ENCODE data around the gene GSG1. TPM values are rescaled to one million over a fixed set of nuclear protein-coding genes. Genes with fewer than 3 reads are reported as not detected.
"Not testable (repeated sequence)": the region's sequence is repeated elsewhere in the genome, so short reads cannot be mapped to it uniquely, and the experiment has no call there.

The GSG1 gene
- polyA plus RNA-seq, 1 donor: 1.6 TPM

DNA sequence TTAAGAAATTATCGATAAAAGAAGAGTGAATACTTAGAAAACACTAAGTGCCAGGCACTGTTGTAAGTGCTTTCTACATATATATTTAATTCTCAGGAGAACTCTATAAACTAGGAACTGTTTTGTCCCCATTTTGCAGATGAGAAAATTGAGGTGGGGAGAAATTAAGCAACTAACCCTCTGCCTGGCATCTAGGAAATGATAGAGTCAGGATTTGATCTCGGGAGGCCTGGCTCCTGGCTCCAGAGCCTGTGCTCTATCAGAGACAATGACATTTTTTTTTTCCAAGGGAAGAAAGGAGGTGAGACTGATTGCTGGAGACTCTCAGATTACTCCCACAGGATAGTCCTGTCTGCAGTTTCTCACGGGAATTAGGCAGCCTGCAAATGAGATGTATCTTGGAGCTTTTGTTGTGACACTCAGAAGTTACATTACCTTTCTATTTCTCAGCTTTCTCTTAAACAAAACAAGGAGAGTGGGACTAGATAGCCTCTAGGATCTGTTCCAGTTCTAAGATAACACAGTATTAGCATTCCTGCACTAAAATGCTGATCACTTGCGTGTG lies 60.7 kb downstream of the GSG1 start:
- no peak overlapping the region for H3K4me3 ChIP-seq (ENCODE audit: low read length)
- H3K36me3 ChIP-seq (ENCODE audit: control insufficient read depth, insufficient read depth, low read length): no peaks in the 10 kb centered on the region
- no peak for DNase-seq
- no peaks in the 10 kb centered on the region for H3K9me3 ChIP-seq (ENCODE audit: control insufficient read depth, low read depth, low read length)
- H3K27ac ChIP-seq (ENCODE audit: low read length): no peak overlapping the region
- WGBS (ENCODE audit: insufficient coverage, low lambda C conversion rate): 100% methylated on average over 1 of the region's 4 CpGs
- H3K4me1 ChIP-seq (ENCODE audit: control insufficient read depth, insufficient read depth, low read length): peaks cover 20% of the 10 kb centered on the region
- no peaks in the 10 kb centered on the region for H3K27me3 ChIP-seq (ENCODE audit: control insufficient read depth, insufficient read depth, low read length)

- Histone ChIP-seq H3K27me3 (ENCODE audit: control insufficient read depth, insufficient read depth, low read length) (no peaks in the 10 kb centered on the region), H3K4me1 (ENCODE audit: control insufficient read depth, insufficient read depth, low read length) (peaks cover 17% of the 10 kb centered on the region), H3K9me3 (ENCODE audit: control insufficient read depth, low read depth, low read length) (no peaks in the 10 kb centered on the region), H3K4me3 (ENCODE audit: low read length) (no peak overlapping the region), H3K27ac (ENCODE audit: low read length) (no peak overlapping the region), H3K36me3 (ENCODE audit: control insufficient read depth, insufficient read depth, low read length) (no peaks in the 10 kb centered on the region)
- DNase-seq: no peak
- no CpG with 5 or more reads among the region's 2 CpGs for WGBS (ENCODE audit: insufficient coverage, low lambda C conversion rate)
These were observed 62.2 kb downstream of the GSG1 start for GRCh38 chr12:13041224-13041623.

DNA sequence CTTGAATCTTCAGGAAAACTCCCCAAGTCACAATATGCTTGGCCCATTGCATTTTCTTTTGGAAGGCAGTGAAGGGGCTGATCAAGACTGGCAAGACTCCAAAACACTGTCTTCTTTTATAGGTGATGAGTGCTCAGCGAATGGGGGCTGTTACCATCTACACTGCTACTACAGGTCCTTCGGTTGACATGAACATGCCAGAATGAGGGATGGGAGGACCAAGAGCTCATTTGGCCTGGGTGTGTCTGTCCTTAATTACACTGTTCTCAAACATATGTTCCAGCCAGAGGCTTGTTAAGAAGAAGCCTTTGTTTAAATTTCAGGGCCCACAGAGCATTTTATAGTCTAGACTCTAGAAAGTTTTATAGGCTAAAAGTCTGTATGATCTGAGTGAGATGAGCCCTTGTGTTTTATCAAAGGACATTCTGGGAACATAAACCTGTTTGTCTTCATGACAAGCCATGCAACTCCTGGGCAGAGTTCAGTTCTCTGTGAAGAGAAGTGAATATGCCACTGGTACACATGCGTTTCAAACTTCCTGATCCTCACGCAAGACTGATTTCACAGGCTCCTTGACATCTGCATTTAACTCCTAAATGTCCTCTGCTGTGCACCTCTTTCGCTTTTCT lies 64.0 kb downstream of the GSG1 start:
- Histone ChIP-seq H3K4me1 (ENCODE audit: control insufficient read depth, insufficient read depth, low read length) (peaks cover 14% of the 10 kb centered on the region), H3K27ac (ENCODE audit: low read length) (peak overlapping the region; percentile 25), H3K9me3 (ENCODE audit: control insufficient read depth, low read depth, low read length) (no peaks in the 10 kb centered on the region), H3K4me3 (ENCODE audit: low read length) (no peak overlapping the region), H3K36me3 (ENCODE audit: control insufficient read depth, insufficient read depth, low read length) (no peaks in the 10 kb centered on the region), H3K27me3 (ENCODE audit: control insufficient read depth, insufficient read depth, low read length) (no peaks in the 10 kb centered on the region)
- 43% methylated on average over 3 of the region's 5 CpGs for WGBS (ENCODE audit: insufficient coverage, low lambda C conversion rate)
- DNase-seq: peak; percentile 56 to 79

- peaks cover 14% of the 10 kb centered on the region for H3K4me1 ChIP-seq (ENCODE audit: control insufficient read depth, insufficient read depth, low read length)
- no CpG with 5 or more reads among the region's 4 CpGs for WGBS (ENCODE audit: insufficient coverage, low lambda C conversion rate)
- H3K27me3 ChIP-seq (ENCODE audit: control insufficient read depth, insufficient read depth, low read length): no peaks in the 10 kb centered on the region
- H3K27ac ChIP-seq (ENCODE audit: low read length): no peak overlapping the region
- no peak for DNase-seq
- H3K9me3 ChIP-seq (ENCODE audit: control insufficient read depth, low read depth, low read length): no peaks in the 10 kb centered on the region
- no peaks in the 10 kb centered on the region for H3K36me3 ChIP-seq (ENCODE audit: control insufficient read depth, insufficient read depth, low read length)
- H3K4me3 ChIP-seq (ENCODE audit: low read length): no peak overlapping the region
These were observed 64.8 kb downstream of the GSG1 start for GRCh38 chr12:13038491-13039161.

DNA sequence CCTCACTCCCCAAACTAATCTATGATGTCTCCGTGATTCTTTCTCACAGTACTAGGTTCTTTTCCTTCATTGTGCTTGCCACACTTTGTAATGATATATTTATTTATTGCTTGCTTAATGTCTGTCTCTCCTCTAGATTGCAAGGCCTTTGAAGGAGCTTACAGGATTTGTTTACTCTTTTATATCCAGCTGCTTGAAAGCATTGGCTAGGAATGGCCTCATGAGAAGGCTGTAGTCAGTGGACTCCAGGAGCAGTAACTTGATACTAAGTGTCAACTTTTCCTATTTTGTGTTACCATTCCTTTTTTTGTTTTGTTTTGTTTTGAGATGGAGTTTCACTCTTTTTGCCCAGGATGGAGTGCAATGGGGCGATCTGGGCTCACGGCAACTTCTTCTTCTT lies 66.6 kb downstream of the GSG1 start:
- WGBS (ENCODE audit: insufficient coverage, low lambda C conversion rate): no CpG with 5 or more reads among the region's 3 CpGs

DNA sequence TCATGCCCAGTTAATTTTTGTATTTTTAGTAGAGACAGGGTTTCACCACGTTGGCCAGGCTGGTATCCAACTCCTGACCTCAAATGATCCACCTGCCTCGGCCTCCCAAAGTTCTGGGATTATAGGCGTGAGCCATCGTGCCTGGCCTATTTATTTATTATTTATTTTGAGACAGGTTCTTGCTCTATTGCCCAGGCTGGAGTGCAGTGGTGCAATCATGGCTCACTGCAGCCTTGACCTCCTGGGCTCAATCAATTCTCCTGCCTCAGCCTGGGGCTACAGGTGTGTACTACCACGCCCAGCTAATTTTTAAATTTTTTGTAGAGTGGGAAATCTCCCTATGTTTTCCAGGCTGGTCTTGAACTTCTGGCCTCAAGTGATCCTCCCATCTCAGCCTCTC lies 68.1 kb downstream of the GSG1 start:
- H3K4me3 ChIP-seq (ENCODE audit: low read length); H3K27ac ChIP-seq (ENCODE audit: low read length); DNase-seq; H3K36me3 ChIP-seq (ENCODE audit: control insufficient read depth, insufficient read depth, low read length); H3K9me3 ChIP-seq (ENCODE audit: control insufficient read depth, low read depth, low read length); H3K27me3 ChIP-seq (ENCODE audit: control insufficient read depth, insufficient read depth, low read length): not testable (repeated sequence)
- peaks cover 14% of the 10 kb centered on the region for H3K4me1 ChIP-seq (ENCODE audit: control insufficient read depth, insufficient read depth, low read length)
- no CpG with 5 or more reads among the region's 5 CpGs for WGBS (ENCODE audit: insufficient coverage, low lambda C conversion rate)

More for the DNA sequence above, 66.6 kb downstream of the GSG1 start:
- Histone ChIP-seq H3K9me3 (ENCODE audit: control insufficient read depth, low read depth, low read length) (no peaks in the 10 kb centered on the region), H3K27ac (ENCODE audit: low read length) (no peak overlapping the region), H3K4me1 (ENCODE audit: control insufficient read depth, insufficient read depth, low read length) (peaks cover 14% of the 10 kb centered on the region), H3K4me3 (ENCODE audit: low read length) (no peak overlapping the region), H3K36me3 (ENCODE audit: control insufficient read depth, insufficient read depth, low read length) (no peaks in the 10 kb centered on the region), H3K27me3 (ENCODE audit: control insufficient read depth, insufficient read depth, low read length) (no peaks in the 10 kb centered on the region)
- no peak for DNase-seq

Other genes with a start within 250 kb of the GSG1 start
- gene GPRC5A, start 212.1 kb downstream of the GSG1 start, polyA plus RNA-seq: 19.4 TPM
- gene GPRC5D, start 151.5 kb downstream of the GSG1 start, polyA plus RNA-seq: 2.4 TPM
- 237 TPM for gene HEBP1, start 103.4 kb downstream of the GSG1 start, polyA plus RNA-seq
- gene FAM234B, start 59.3 kb downstream of the GSG1 start, polyA plus RNA-seq: 5.3 TPM
- 45.2 TPM for gene EMP1, start 93.1 kb upstream of the GSG1 start, polyA plus RNA-seq

Measured in large intestine (tissue), 3 donors.